Retinal pigment epithelial cell (primary cell): ENCODE results near the gene TMEM97.

Experiments used
- DNase-seq: peaks from one replicate; pipeline ENCODE4 v3.0.0-alpha.2; 2010; ENCODE audit warnings: low read depth
- H3K4me3 ChIP-seq: 2 replicates; pipeline ENCODE4 v1.5.1; 2011; ENCODE audit warnings: mild to moderate bottlenecking, low read length, control low read depth, moderate library complexity
- CTCF ChIP-seq: conservative IDR thresholded peaks from 2 replicates; pipeline ENCODE4 v1.5.1; 2011; ENCODE audit warnings: low read depth, low read length, control low read depth, inconsistent platforms

TMEM97 gene

GRCh38 chr17:28344011-28344410 lies 25.0 kb downstream of the TMEM97 start:
- no peak overlapping the region for H3K4me3 ChIP-seq
- no peak for TF ChIP-seq CTCF
- DNase-seq: no peak

GRCh38 chr17:28344435-28344901 lies 25.5 kb downstream of the TMEM97 start:
- no peak for TF ChIP-seq CTCF
- H3K4me3 ChIP-seq: no peak overlapping the region
- DNase-seq: no peak

- DNase-seq: no peak
- no peak overlapping the region for H3K4me3 ChIP-seq
- TF ChIP-seq CTCF: no peak
These were observed 26.6 kb downstream of the TMEM97 start for GRCh38 chr17:28345419-28346198.

- H3K4me3 ChIP-seq: no peak overlapping the region
- TF ChIP-seq CTCF: no peak
- DNase-seq: no peak
These were observed 27.2 kb downstream of the TMEM97 start for GRCh38 chr17:28346199-28346580.

GRCh38 chr17:28346746-28347246 lies 27.8 kb downstream of the TMEM97 start:
- H3K4me3 ChIP-seq: no peak overlapping the region
- DNase-seq: no peak
- peak; percentile 48 for TF ChIP-seq CTCF

GRCh38 chr17:28347261-28347891 lies 28.4 kb downstream of the TMEM97 start:
- no peak overlapping the region for H3K4me3 ChIP-seq
- no peak for TF ChIP-seq CTCF
- peak; percentile 77 for DNase-seq
